PC-3 (cell line): ENCODE measurements around the gene KRT3.

Experiments
- CTCF ChIP-seq: fragments of 300-600 bp; sonication (generic); conservative IDR thresholded peaks from 2 replicates; pipeline ENCODE4 v1.5.1; 2017; ENCODE audit warnings: antibody characterized with exemption, low read depth, mild to moderate bottlenecking, low read length
- EZH2 ChIP-seq: fragments of 300-600 bp; sonication (generic); IDR thresholded peaks from one replicate; pipeline ENCODE4 v1.6.1; 2017; ENCODE audit warnings: antibody characterized with exemption, mild to moderate bottlenecking, low read length; ENCODE audit not compliant: unreplicated experiment

- TF ChIP-seq CTCF (no peak), EZH2 (no peak)
These were observed 16.8 kb upstream of the KRT3 start for GRCh38 chr12:52812749-52813148.
